OCI-LY7 (cell line): Measurements from ENCODE around the gene TMEM248. TPM values are rescaled to one million over a fixed set of nuclear protein-coding genes. Genes with fewer than 3 reads are reported as not detected.
A peak's percentile ranks its signal among the peaks of the same experiment; 100 is the strongest.

Experiments
- BruUV-seq: library from RNA; stranded (reverse); fragments of 400-500 nt; replicated peaks from 2 replicates; lab custom pipeline; 2021; lab: Mats Ljungman, UMichigan
- CTCF ChIA-PET: fragments of 300-600 bp; sonication (Branson Sonifier 250); formaldehyde crosslinking; loops from one replicate; lab custom pipeline; 2022; ENCODE audit warnings: antibody characterized with exemption; ENCODE audit not compliant: unreplicated experiment; lab: Charles Lee
- POLR2A ChIA-PET: fragments of 300-600 bp; sonication (Branson Sonifier 250); formaldehyde crosslinking; loops from one replicate; lab custom pipeline; 2022; ENCODE audit warnings: antibody characterized with exemption; lab: Charles Lee
- DNase-seq: peaks from one replicate; pipeline ENCODE4 v3.0.0-alpha.2; 2015; ENCODE audit warnings: low spot score
- H2AFZ ChIP-seq: fragments of 200-600 bp; sonication (generic), shearing (Covaris generic); 2 replicates; pipeline ENCODE4 v1.6.1; 2014; ENCODE audit warnings: mild to moderate bottlenecking, antibody characterized with exemption, low read length, moderate library complexity
- H3K27ac ChIP-seq: fragments of 200-600 bp; sonication (generic); 2 replicates; pipeline ENCODE4 v1.5.1; 2014; ENCODE audit warnings: mixed run types, low read depth, mild to moderate bottlenecking, moderate library complexity, low read length, inconsistent platforms; ENCODE audit not compliant: poor library complexity, severe bottlenecking
- H3K36me3 ChIP-seq: fragments of 200-600 bp; sonication (generic); 2 replicates; pipeline ENCODE4 v1.6.1; 2014; ENCODE audit warnings: mild to moderate bottlenecking, antibody characterized with exemption, low read length, moderate library complexity, mixed read lengths; ENCODE audit not compliant: insufficient read depth
- H3K4me1 ChIP-seq: fragments of 200-600 bp; sonication (generic); 2 replicates; pipeline ENCODE4 v1.5.1; 2014; ENCODE audit warnings: mild to moderate bottlenecking, low read length; ENCODE audit not compliant: insufficient read depth, poor library complexity, severe bottlenecking
- H3K4me2 ChIP-seq: fragments of 200-600 bp; sonication (generic); 2 replicates; pipeline ENCODE4 v1.6.1; 2014; ENCODE audit warnings: mild to moderate bottlenecking, low read length
- H3K4me3 ChIP-seq: fragments of 200-600 bp; sonication (generic); 2 replicates; pipeline ENCODE4 v1.5.1; 2014; ENCODE audit warnings: mild to moderate bottlenecking, low read depth, low read length; ENCODE audit not compliant: poor library complexity, severe bottlenecking
- H3K79me2 ChIP-seq: fragments of 200-600 bp; sonication (generic); 2 replicates; pipeline ENCODE4 v1.6.1; 2016; ENCODE audit warnings: low read depth, mild to moderate bottlenecking, low read length, moderate library complexity, mixed read lengths; ENCODE audit not compliant: insufficient read depth
- H3K9me2 ChIP-seq: fragments of 200-600 bp; sonication (generic); 2 replicates; pipeline ENCODE4 v1.6.1; 2016; ENCODE audit warnings: mild to moderate bottlenecking, low read length, mixed read lengths; ENCODE audit not compliant: insufficient read depth
- H3K9me3 ChIP-seq: fragments of 200-600 bp; sonication (generic); 2 replicates; pipeline ENCODE4 v1.6.1; 2014; ENCODE audit warnings: mild to moderate bottlenecking, mixed run types, low read length, mixed read lengths
- H4K20me1 ChIP-seq: fragments of 200-600 bp; sonication (generic); 2 replicates; pipeline ENCODE4 v1.6.1; 2014; ENCODE audit warnings: mild to moderate bottlenecking, antibody characterized with exemption, low read length, moderate library complexity, mixed read lengths; ENCODE audit not compliant: insufficient read depth
- EZH2phosphoT487 ChIP-seq: fragments of 200-600 bp; sonication (generic); IDR thresholded peaks from 2 replicates; pipeline ENCODE4 v1.6.1; 2018; ENCODE audit warnings: low read depth, borderline replicate concordance, mild to moderate bottlenecking, mixed run types, antibody characterized with exemption, low read length, moderate library complexity, mixed read lengths
- intact Hi-C: fragments of 100-400 bp; cut with micrococcal nuclease; formaldehyde crosslinking; loops from one replicate; pipeline ENCODE4 v1.10.0; 2022; ENCODE audit not compliant: unreplicated experiment
- total RNA-seq, 2 experiments: library from RNA; depleted of rRNA in 1 of 2; stranded (reverse); fragments of >200 nt in 1 of 2; shearing (Covaris generic) in 1 of 2; gene quantifications; 2 replicates each; pipeline ENCODE4 v1.2.3, GENCODE V29; 2014 to 2022
- TF ChIP-seq, protein P1 (sequence below): fragments of 200-600 bp; sonication (generic); conservative IDR thresholded peaks from 2 replicates; pipeline ENCODE4 v1.5.1; 2014; ENCODE audit warnings: mild to moderate bottlenecking, antibody characterized with exemption, low read length, moderate library complexity, mixed read lengths

Gene TMEM248
- total RNA-seq, 2 experiments from 2014 or later: 76.5 to 88.8 TPM

- CTCF ChIA-PET: no interaction called here
- POLR2A ChIA-PET: no interaction called here
- H4K20me1 ChIP-seq: no peaks in the 10 kb centered on the region
- no peak overlapping the region for H3K4me3 ChIP-seq
- no peaks in the 10 kb centered on the region for H3K9me2 ChIP-seq
- intact Hi-C loops: no loop called here
- no peak overlapping the region for H3K27ac ChIP-seq
- no peaks in the 10 kb centered on the region for H3K4me1 ChIP-seq
- peaks cover 19% of the 10 kb centered on the region; the same call in 1 of the 2 replicates for H3K36me3 ChIP-seq
- H2AFZ ChIP-seq: no peak overlapping the region
- no peaks in the 10 kb centered on the region for H3K9me3 ChIP-seq
- H3K4me2 ChIP-seq: no peak overlapping the region
- H3K79me2 ChIP-seq: no peaks in the 10 kb centered on the region
- no peak for DNase-seq
- no TSS peak for BruUV-seq
- no peak for TF ChIP-seq EZH2phosphoT487
- TF ChIP-seq, protein P1, sequence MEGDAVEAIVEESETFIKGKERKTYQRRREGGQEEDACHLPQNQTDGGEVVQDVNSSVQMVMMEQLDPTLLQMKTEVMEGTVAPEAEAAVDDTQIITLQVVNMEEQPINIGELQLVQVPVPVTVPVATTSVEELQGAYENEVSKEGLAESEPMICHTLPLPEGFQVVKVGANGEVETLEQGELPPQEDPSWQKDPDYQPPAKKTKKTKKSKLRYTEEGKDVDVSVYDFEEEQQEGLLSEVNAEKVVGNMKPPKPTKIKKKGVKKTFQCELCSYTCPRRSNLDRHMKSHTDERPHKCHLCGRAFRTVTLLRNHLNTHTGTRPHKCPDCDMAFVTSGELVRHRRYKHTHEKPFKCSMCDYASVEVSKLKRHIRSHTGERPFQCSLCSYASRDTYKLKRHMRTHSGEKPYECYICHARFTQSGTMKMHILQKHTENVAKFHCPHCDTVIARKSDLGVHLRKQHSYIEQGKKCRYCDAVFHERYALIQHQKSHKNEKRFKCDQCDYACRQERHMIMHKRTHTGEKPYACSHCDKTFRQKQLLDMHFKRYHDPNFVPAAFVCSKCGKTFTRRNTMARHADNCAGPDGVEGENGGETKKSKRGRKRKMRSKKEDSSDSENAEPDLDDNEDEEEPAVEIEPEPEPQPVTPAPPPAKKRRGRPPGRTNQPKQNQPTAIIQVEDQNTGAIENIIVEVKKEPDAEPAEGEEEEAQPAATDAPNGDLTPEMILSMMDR: peak; percentile 51
Observed at GRCh38 chr7:66894463-66895080, 26.5 kb upstream of the TMEM248 start.

- no peak overlapping the region for H3K4me3 ChIP-seq
- CTCF ChIA-PET: no interaction called here
- H2AFZ ChIP-seq: no peak overlapping the region
- no peaks in the 10 kb centered on the region for H3K4me1 ChIP-seq
- POLR2A ChIA-PET: interaction anchor here (0.6 to 1.1 kb wide), 2 partner anchors 13 to 60 kb away, joined by 3 to 6 read pairs; no protein-coding TSS in a partner anchor
- BruUV-seq: no TSS peak
- H3K79me2 ChIP-seq: no peaks in the 10 kb centered on the region
- H3K27ac ChIP-seq: no peak overlapping the region
- DNase-seq: no peak
- no peaks in the 10 kb centered on the region for H3K9me3 ChIP-seq
- H3K4me2 ChIP-seq: no peak overlapping the region
- no peaks in the 10 kb centered on the region for H3K9me2 ChIP-seq
- no peak for TF ChIP-seq EZH2phosphoT487
- TF ChIP-seq, protein P1: no peak
- no peaks in the 10 kb centered on the region for H4K20me1 ChIP-seq
- H3K36me3 ChIP-seq: peaks cover 19% of the 10 kb centered on the region; the same call in 1 of the 2 replicates
- intact Hi-C loops: no loop called here
Observed at GRCh38 chr7:66896441-66896840, 24.6 kb upstream of the TMEM248 start.

- Histone ChIP-seq H3K4me3 (no peak overlapping the region), H3K4me2 (no peak overlapping the region), H3K9me2 (no peaks in the 10 kb centered on the region), H3K9me3 (no peaks in the 10 kb centered on the region), H2AFZ (no peak overlapping the region), H3K36me3 (peaks cover 12% of the 10 kb centered on the region; the same call in 1 of the 2 replicates), H3K27ac (no peak overlapping the region), H4K20me1 (no peaks in the 10 kb centered on the region), H3K4me1 (no peaks in the 10 kb centered on the region), H3K79me2 (no peaks in the 10 kb centered on the region)
- ChIA-PET POLR2A (no interaction called here), CTCF (no interaction called here)
- no TSS peak for BruUV-seq
- intact Hi-C loops: no loop called here
- no peak for DNase-seq
- TF ChIP-seq EZH2phosphoT487: no peak
- TF ChIP-seq, protein P1: no peak
Observed at GRCh38 chr7:66899552-66900280, 21.3 kb upstream of the TMEM248 start.
